IMR-90 (cell line): ENCODE data around the gene TMEM127. TPM values are rescaled to one million over a fixed set of nuclear protein-coding genes. Genes with fewer than 3 reads are reported as not detected.

ENCODE experiments used
- ATAC-seq: fragments of 200-7000 bp; cut with Tn5 transposase; 2 replicates; pipeline ENCODE4 v1.9.1; 2020; ENCODE audit warnings: low read depth, mild to moderate bottlenecking, moderate library complexity
- BruUV-seq: library from RNA; stranded (reverse); fragments of 400-500 nt; replicated peaks from 2 replicates; lab custom pipeline; 2021; lab: Mats Ljungman, UMichigan
- CTCF ChIA-PET: fragments of 300-600 bp; formaldehyde crosslinking; extraction: SDS; loops from one replicate; lab custom pipeline; 2021; ENCODE audit warnings: antibody characterized with exemption; lab: Yijun Ruan, JAX
- POLR2A ChIA-PET: fragments of 300-600 bp; sonication (Branson Sonifier 250); formaldehyde crosslinking; loops from one replicate; lab custom pipeline; 2022; ENCODE audit warnings: antibody characterized with exemption; ENCODE audit not compliant: unreplicated experiment; lab: Charles Lee
- DNase-seq: peaks from one replicate; pipeline ENCODE4 v3.0.0; 2013
- H2AFZ ChIP-seq: replicated peaks from 2 replicates; pipeline ENCODE3; 2013; ENCODE audit warnings: low read length, mild to moderate bottlenecking; ENCODE audit not compliant: poor library complexity
- H2AK5ac ChIP-seq: 2 replicates; pipeline ENCODE4 v1.6.1; 2013; ENCODE audit warnings: low read depth, low read length, inconsistent platforms
- H2AK9ac ChIP-seq: replicated peaks from 2 replicates; pipeline ENCODE3; 2013; ENCODE audit warnings: mild to moderate bottlenecking, low read depth, low read length, moderate library complexity; ENCODE audit not compliant: poor library complexity
- H2BK120ac ChIP-seq: 2 replicates; pipeline ENCODE4 v1.6.1; 2013; ENCODE audit warnings: low read depth, low read length, inconsistent platforms
- H2BK15ac ChIP-seq: 3 replicates; pipeline ENCODE4 v1.6.1; 2013; ENCODE audit warnings: low read depth, low read length, inconsistent platforms
- H2BK20ac ChIP-seq: 2 replicates; pipeline ENCODE4 v1.6.1; 2013; ENCODE audit warnings: low read depth, mild to moderate bottlenecking, inconsistent platforms, low read length, moderate library complexity
- H2BK5ac ChIP-seq: 2 replicates; pipeline ENCODE4 v1.6.1; 2013; ENCODE audit warnings: mild to moderate bottlenecking, low read depth, low read length, inconsistent platforms; ENCODE audit not compliant: poor library complexity, severe bottlenecking
- H3K14ac ChIP-seq: replicated peaks from 2 replicates; pipeline ENCODE4 v1.6.1; 2013; ENCODE audit warnings: low read depth, low read length, inconsistent platforms
- H3K18ac ChIP-seq: 2 replicates; pipeline ENCODE4 v1.6.1; 2013; ENCODE audit warnings: low read depth, low read length, control low read depth
- H3K23ac ChIP-seq: 2 replicates; pipeline ENCODE4 v1.6.1; 2013; ENCODE audit warnings: low read depth, low read length, inconsistent platforms
- H3K27ac ChIP-seq: 2 replicates; pipeline ENCODE4 v1.5.1; 2013; ENCODE audit warnings: mild to moderate bottlenecking, control low read depth, low read length; ENCODE audit not compliant: insufficient read depth
- H3K27me3 ChIP-seq: 2 replicates; pipeline ENCODE4 v1.6.1; 2013; ENCODE audit warnings: low read length; ENCODE audit not compliant: control insufficient read depth, insufficient read depth
- H3K36me3 ChIP-seq: 2 replicates; pipeline ENCODE4 v1.6.1; 2013; ENCODE audit warnings: low read length, mixed read lengths; ENCODE audit not compliant: control insufficient read depth, insufficient read depth
- H3K4ac ChIP-seq: 2 replicates; pipeline ENCODE4 v1.6.1; 2013; ENCODE audit warnings: low read depth, low read length, inconsistent platforms
- H3K4me1 ChIP-seq: 2 replicates; pipeline ENCODE4 v1.6.1; 2013; ENCODE audit warnings: low read length, mixed read lengths; ENCODE audit not compliant: control insufficient read depth, insufficient read depth
- H3K4me2 ChIP-seq: 2 replicates; pipeline ENCODE4 v1.6.1; 2013; ENCODE audit warnings: low read depth, mild to moderate bottlenecking, control low read depth, low read length, moderate library complexity
- H3K4me3 ChIP-seq: 2 replicates; pipeline ENCODE4 v1.5.1; 2013; ENCODE audit warnings: low read depth, mild to moderate bottlenecking, control low read depth, low read length, moderate library complexity; ENCODE audit not compliant: insufficient read depth
- H3K56ac ChIP-seq: 2 replicates; pipeline ENCODE4 v1.6.1; 2013; ENCODE audit warnings: low read length, inconsistent platforms; ENCODE audit not compliant: insufficient read depth; ENCODE audit errors: extremely low read depth
- H3K79me1 ChIP-seq, 2 experiments: 2 replicates each; pipeline ENCODE4 v1.6.1; 2013; ENCODE audit warnings: low read length in 2 of 2, inconsistent platforms in 1 of 2, low read depth in 1 of 2
- H3K9ac ChIP-seq: 2 replicates; pipeline ENCODE4 v1.6.1; 2013; ENCODE audit warnings: low read depth, low read length, control low read depth
- H3K9me1 ChIP-seq: 2 replicates; pipeline ENCODE4 v1.6.1; 2013; ENCODE audit warnings: low read length, inconsistent platforms; ENCODE audit not compliant: insufficient read depth
- H3K9me3 ChIP-seq: 2 replicates; pipeline ENCODE4 v1.6.1; 2013; ENCODE audit warnings: low read length; ENCODE audit not compliant: control insufficient read depth, insufficient read depth
- H4K20me1 ChIP-seq: 2 replicates; pipeline ENCODE4 v1.6.1; 2013; ENCODE audit warnings: low read length, inconsistent platforms; ENCODE audit not compliant: insufficient read depth
- H4K5ac ChIP-seq: 2 replicates; pipeline ENCODE4 v1.6.1; 2013; ENCODE audit warnings: mild to moderate bottlenecking, low read depth, low read length, control low read depth
- H4K8ac ChIP-seq, 2 experiments: 2 replicates each; pipeline ENCODE4 v1.6.1; 2013; ENCODE audit warnings: low read depth in 2 of 2, low read length in 2 of 2, control low read depth in 1 of 2, inconsistent platforms in 1 of 2
- H4K91ac ChIP-seq: 2 replicates; pipeline ENCODE4 v1.6.1; 2013; ENCODE audit warnings: low read depth, low read length, inconsistent platforms; ENCODE audit not compliant: insufficient read depth
- BHLHE40 ChIP-seq: fragments of 150-350 bp; IDR thresholded peaks from 2 replicates; pipeline ENCODE4 v1.6.1; 2016; ENCODE audit warnings: mild to moderate bottlenecking, low read depth, low read length
- CEBPB ChIP-seq: IDR thresholded peaks from 2 replicates; pipeline ENCODE4 v1.6.1; 2012; ENCODE audit warnings: low read depth, low read length, improper control_type of control experiment
- CHD1 ChIP-seq: IDR thresholded peaks from 2 replicates; pipeline ENCODE4 v1.6.1; 2012; ENCODE audit warnings: low read depth, low read length, improper control_type of control experiment
- FOS ChIP-seq: fragments of 150-350 bp; IDR thresholded peaks from 2 replicates; pipeline ENCODE4 v1.6.1; 2016; ENCODE audit warnings: low read depth, low read length
- MAFK ChIP-seq: IDR thresholded peaks from 2 replicates; pipeline ENCODE4 v1.6.1; 2012; ENCODE audit warnings: low read depth, low read length, improper control_type of control experiment
- MAZ ChIP-seq: IDR thresholded peaks from 2 replicates; pipeline ENCODE4 v1.6.1; 2012; ENCODE audit warnings: low read depth, mild to moderate bottlenecking, low read length, improper control_type of control experiment, moderate library complexity, borderline replicate concordance
- MXI1 ChIP-seq: IDR thresholded peaks from 2 replicates; pipeline ENCODE4 v1.6.1; 2012; ENCODE audit warnings: low read depth, mild to moderate bottlenecking, low read length, moderate library complexity, borderline replicate concordance
- POLR2A ChIP-seq: IDR thresholded peaks from 2 replicates; pipeline ENCODE4 v1.6.1; 2012; ENCODE audit warnings: mild to moderate bottlenecking, low read depth, low read length
- RAD21 ChIP-seq: IDR thresholded peaks from 2 replicates; pipeline ENCODE4 v1.6.1; 2012; ENCODE audit warnings: low read length, improper control_type of control experiment
- RCOR1 ChIP-seq: IDR thresholded peaks from 2 replicates; pipeline ENCODE4 v1.6.1; 2012; ENCODE audit warnings: mild to moderate bottlenecking, low read length, improper control_type of control experiment; ENCODE audit not compliant: insufficient replicate concordance
- RFX5 ChIP-seq: IDR thresholded peaks from 2 replicates; pipeline ENCODE4 v1.8.0; 2012; ENCODE audit warnings: low read depth, mild to moderate bottlenecking, low read length, moderate library complexity
- SMC3 ChIP-seq: fragments of 150-350 bp; IDR thresholded peaks from 2 replicates; pipeline ENCODE4 v1.6.1; 2016; ENCODE audit warnings: low read depth, mild to moderate bottlenecking, antibody characterized with exemption, low read length, moderate library complexity
- WGBS, 2 experiments: methylation state at CpG; one replicate each; pipeline versions ENCODE4 v1.1.5 to v1.1.7; 2013; ENCODE audit warnings: missing lambda C conversion rate in 2 of 2; ENCODE audit not compliant: insufficient read length in 1 of 2; ENCODE audit errors: extremely low coverage in 2 of 2; 5-methylcytosine and 5-hydroxymethylcytosine counted together
- dilution Hi-C: fragments of 300-500 bp; cut with HindIII; formaldehyde crosslinking; loops from one replicate; pipeline ENCODE4 v1.14.3; 2018; ENCODE audit warnings: low sequenced_read_pairs; ENCODE audit not compliant: unreplicated experiment
- in situ Hi-C: fragments of 300-500 bp; cut with MboI; formaldehyde crosslinking; loops from 3 replicates; pipeline ENCODE4 v1.14.3; 2019; ENCODE audit warnings: low sequenced_read_pairs, inconsistent platforms, mixed read lengths
- intact Hi-C: fragments of 100-400 bp; cut with micrococcal nuclease; formaldehyde crosslinking; loops from 2 replicates; pipeline ENCODE4 v1.10.0; 2022
- polyA plus RNA-seq, 3 experiments: library from polyadenylated mRNA; depleted of rRNA; stranded (reverse); fragments of >200 nt; gene quantifications; 2 replicates each; pipeline ENCODE4 v1.2.3, GENCODE V29; 2012; ENCODE audit warnings: low replicate concordance in 1 of 3
- total RNA-seq: library from RNA; depleted of rRNA; stranded (reverse); fragments of >200 nt; gene quantifications from 2 replicates; pipeline ENCODE4 v1.2.3, GENCODE V29; 2012
- TF ChIP-seq, protein P1 (sequence below): conservative IDR thresholded peaks from 2 replicates; pipeline ENCODE4 v1.5.1; 2012; ENCODE audit warnings: mild to moderate bottlenecking, low read depth, low read length, improper control_type of control experiment
- TF ChIP-seq, protein P2 (sequence below): fragments of 150-350 bp; IDR thresholded peaks from 2 replicates; pipeline ENCODE4 v1.6.1; 2016; ENCODE audit warnings: low read depth, mild to moderate bottlenecking, low read length, moderate library complexity, borderline replicate concordance
- TF ChIP-seq, protein P3 (sequence below): fragments of 150-350 bp; IDR thresholded peaks from 2 replicates; pipeline ENCODE4 v1.6.1; 2017; ENCODE audit warnings: mild to moderate bottlenecking, antibody characterized with exemption, low read length, low read depth

TMEM127 gene
- total and polyA plus RNA-seq, 2 of the 4 experiments (the other 2 are of a cell fraction), result 35.7 to 47.6 TPM

DNA sequence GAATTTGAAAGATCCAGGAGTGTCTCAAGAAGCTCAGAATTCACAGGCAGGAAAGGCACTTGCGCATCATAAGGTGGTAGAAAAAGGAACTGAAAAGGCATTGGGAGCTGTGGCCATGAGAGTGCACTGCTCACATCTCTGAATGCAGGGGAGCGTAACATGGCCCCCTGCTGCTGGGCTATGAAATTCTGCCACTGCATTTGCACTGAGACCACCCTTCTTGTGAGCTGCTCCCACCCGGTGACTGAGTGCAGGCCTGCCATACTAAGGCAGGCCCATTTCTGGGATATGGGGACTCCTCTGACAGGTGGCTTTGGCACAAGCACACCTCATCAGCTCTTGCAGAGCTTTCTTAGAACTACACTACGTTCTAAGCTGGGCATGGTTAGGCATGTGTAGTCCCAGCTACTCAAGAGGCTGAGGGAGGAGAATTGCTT lies 31.9 kb downstream of the TMEM127 start:
- no peak for ATAC-seq
- H3K9ac ChIP-seq, result no peak overlapping the region

More for the DNA sequence above, 31.9 kb downstream of the TMEM127 start:
- Histone ChIP-seq H3K27me3 (no peaks in the 10 kb centered on the region), H4K91ac (no peak overlapping the region), H3K27ac (no peak overlapping the region), H4K20me1 (no peaks in the 10 kb centered on the region; the same call in 1 of the 2 replicates), H3K23ac (no peak overlapping the region), H4K8ac (no peak overlapping the region), H3K4ac (no peak overlapping the region), H3K4me2 (no peak overlapping the region), H2BK120ac (no peak overlapping the region), H3K79me1 (peaks cover 9% of the 10 kb centered on the region in 2 experiments), H3K4me1 (no peaks in the 10 kb centered on the region), H2AK9ac (no peak overlapping the region), H3K4me3 (no peak overlapping the region), H3K36me3 (no peaks in the 10 kb centered on the region), H3K18ac (no peak overlapping the region), H3K14ac (no peak overlapping the region), H3K9me1 (peaks cover 4% of the 10 kb centered on the region), H2AK5ac (no peak overlapping the region), H3K9me3 (no peaks in the 10 kb centered on the region), H2AFZ (no peak overlapping the region), H4K5ac (no peak overlapping the region), H3K56ac (no peak overlapping the region), H2BK5ac (no peak overlapping the region), H2BK20ac (no peak overlapping the region), H2BK15ac (no peak overlapping the region)
- no peak for DNase-seq
- dilution Hi-C loops (no loop called here), in situ Hi-C loops (no loop called here), intact Hi-C loops (no loop called here)
- ChIA-PET CTCF (interaction anchor here (0.8 kb wide), 1 partner anchor 177 kb away, joined by 3 read pairs; no protein-coding TSS in a partner anchor), POLR2A (no interaction called here)
- no peak for TF ChIP-seq SMC3
- no peak for TF ChIP-seq BHLHE40
- TF ChIP-seq, protein P1, sequence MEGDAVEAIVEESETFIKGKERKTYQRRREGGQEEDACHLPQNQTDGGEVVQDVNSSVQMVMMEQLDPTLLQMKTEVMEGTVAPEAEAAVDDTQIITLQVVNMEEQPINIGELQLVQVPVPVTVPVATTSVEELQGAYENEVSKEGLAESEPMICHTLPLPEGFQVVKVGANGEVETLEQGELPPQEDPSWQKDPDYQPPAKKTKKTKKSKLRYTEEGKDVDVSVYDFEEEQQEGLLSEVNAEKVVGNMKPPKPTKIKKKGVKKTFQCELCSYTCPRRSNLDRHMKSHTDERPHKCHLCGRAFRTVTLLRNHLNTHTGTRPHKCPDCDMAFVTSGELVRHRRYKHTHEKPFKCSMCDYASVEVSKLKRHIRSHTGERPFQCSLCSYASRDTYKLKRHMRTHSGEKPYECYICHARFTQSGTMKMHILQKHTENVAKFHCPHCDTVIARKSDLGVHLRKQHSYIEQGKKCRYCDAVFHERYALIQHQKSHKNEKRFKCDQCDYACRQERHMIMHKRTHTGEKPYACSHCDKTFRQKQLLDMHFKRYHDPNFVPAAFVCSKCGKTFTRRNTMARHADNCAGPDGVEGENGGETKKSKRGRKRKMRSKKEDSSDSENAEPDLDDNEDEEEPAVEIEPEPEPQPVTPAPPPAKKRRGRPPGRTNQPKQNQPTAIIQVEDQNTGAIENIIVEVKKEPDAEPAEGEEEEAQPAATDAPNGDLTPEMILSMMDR, result no peak
- TF ChIP-seq RCOR1, result no peak
- TF ChIP-seq, protein P2, sequence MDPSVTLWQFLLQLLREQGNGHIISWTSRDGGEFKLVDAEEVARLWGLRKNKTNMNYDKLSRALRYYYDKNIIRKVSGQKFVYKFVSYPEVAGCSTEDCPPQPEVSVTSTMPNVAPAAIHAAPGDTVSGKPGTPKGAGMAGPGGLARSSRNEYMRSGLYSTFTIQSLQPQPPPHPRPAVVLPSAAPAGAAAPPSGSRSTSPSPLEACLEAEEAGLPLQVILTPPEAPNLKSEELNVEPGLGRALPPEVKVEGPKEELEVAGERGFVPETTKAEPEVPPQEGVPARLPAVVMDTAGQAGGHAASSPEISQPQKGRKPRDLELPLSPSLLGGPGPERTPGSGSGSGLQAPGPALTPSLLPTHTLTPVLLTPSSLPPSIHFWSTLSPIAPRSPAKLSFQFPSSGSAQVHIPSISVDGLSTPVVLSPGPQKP, result no peak
- no peak for TF ChIP-seq MXI1
- TF ChIP-seq MAZ, result no peak
- no peak for TF ChIP-seq MAFK
- TF ChIP-seq POLR2A, result no peak
- TF ChIP-seq, protein P3, sequence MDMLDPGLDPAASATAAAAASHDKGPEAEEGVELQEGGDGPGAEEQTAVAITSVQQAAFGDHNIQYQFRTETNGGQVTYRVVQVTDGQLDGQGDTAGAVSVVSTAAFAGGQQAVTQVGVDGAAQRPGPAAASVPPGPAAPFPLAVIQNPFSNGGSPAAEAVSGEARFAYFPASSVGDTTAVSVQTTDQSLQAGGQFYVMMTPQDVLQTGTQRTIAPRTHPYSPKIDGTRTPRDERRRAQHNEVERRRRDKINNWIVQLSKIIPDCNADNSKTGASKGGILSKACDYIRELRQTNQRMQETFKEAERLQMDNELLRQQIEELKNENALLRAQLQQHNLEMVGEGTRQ, result no peak
- TF ChIP-seq CEBPB, result no peak
- no peak for TF ChIP-seq RFX5
- TF ChIP-seq RAD21, result no peak
- TF ChIP-seq CHD1, result no peak
- no peak for TF ChIP-seq FOS
- no TSS peak for BruUV-seq
- WGBS, 2 experiments, result 79% methylated on average over 3 of the region's 4 CpGs; no CpG with 5 or more reads in 1 of the 2 experiments
